Stimulated activated CD4-positive, alpha-beta T cell treated with anti-CD3 and anti-CD28 coated beads, Interleukin-2, amount 100 ng/mL, for 4 hours (primary cell): ENCODE measurements around the gene TIGD3.
"Not testable (repeated sequence)": the region's sequence is repeated elsewhere in the genome, so short reads cannot be mapped to it uniquely, and the experiment has no call there.

Experiments
- DNase-seq: peaks from one replicate; pipeline ENCODE4 v3.0.0-alpha.2; 2020; ENCODE audit warnings: low read depth

Gene TIGD3

GRCh38 chr11:65327021-65327420 lies 27.5 kb upstream of the TIGD3 start:
- no peak for DNase-seq

- no peak for DNase-seq
Measured at GRCh38 chr11:65329478-65329877, 25.1 kb upstream of the TIGD3 start.

- DNase-seq, result peak; percentile 78
Measured at GRCh38 chr11:65329944-65330403, 24.6 kb upstream of the TIGD3 start.

GRCh38 chr11:65330544-65330943 lies 24.0 kb upstream of the TIGD3 start:
- DNase-seq, result no peak

GRCh38 chr11:65332591-65332990 lies 22.0 kb upstream of the TIGD3 start:
- not testable (repeated sequence) for DNase-seq

- no peak for DNase-seq
Measured at GRCh38 chr11:65334696-65335295, 19.8 kb upstream of the TIGD3 start.

GRCh38 chr11:65338676-65339075 lies 15.9 kb upstream of the TIGD3 start:
- no peak for DNase-seq

GRCh38 chr11:65340226-65340625 lies 14.3 kb upstream of the TIGD3 start:
- no peak for DNase-seq

GRCh38 chr11:65341856-65342255 lies 12.7 kb upstream of the TIGD3 start:
- no peak for DNase-seq

- DNase-seq, result no peak
Measured at GRCh38 chr11:65351511-65351910, 3.0 kb upstream of the TIGD3 start.

GRCh38 chr11:65352783-65353182 lies 1.8 kb upstream of the TIGD3 start:
- DNase-seq, result no peak

- no peak for DNase-seq
Measured at GRCh38 chr11:65353376-65353775, 1.2 kb upstream of the TIGD3 start.

GRCh38 chr11:65353900-65354264 lies 669 bp upstream of the TIGD3 start:
- DNase-seq, result no peak

- peak; percentile 60 for DNase-seq
Measured at GRCh38 chr11:65355013-65355775, 643 bp downstream of the TIGD3 start.

GRCh38 chr11:65355776-65356393 lies 1.3 kb downstream of the TIGD3 start:
- no peak for DNase-seq

- no peak for DNase-seq
Measured at GRCh38 chr11:65356394-65356972, 1.9 kb downstream of the TIGD3 start.

- no peak for DNase-seq
Measured at GRCh38 chr11:65357856-65358356, 3.4 kb downstream of the TIGD3 start.

GRCh38 chr11:65362320-65362931 lies 7.9 kb downstream of the TIGD3 start:
- DNase-seq, result no peak

- DNase-seq, result no peak
Measured at GRCh38 chr11:65362966-65363365, 8.4 kb downstream of the TIGD3 start.

GRCh38 chr11:65363770-65364169 lies 9.2 kb downstream of the TIGD3 start:
- DNase-seq, result no peak

- no peak for DNase-seq
Measured at GRCh38 chr11:65366340-65366773, 11.8 kb downstream of the TIGD3 start.

GRCh38 chr11:65370659-65371049 lies 16.1 kb downstream of the TIGD3 start:
- no peak for DNase-seq
